ENCODE data around the gene PIK3C2A.

Gene PIK3C2A

DNA sequence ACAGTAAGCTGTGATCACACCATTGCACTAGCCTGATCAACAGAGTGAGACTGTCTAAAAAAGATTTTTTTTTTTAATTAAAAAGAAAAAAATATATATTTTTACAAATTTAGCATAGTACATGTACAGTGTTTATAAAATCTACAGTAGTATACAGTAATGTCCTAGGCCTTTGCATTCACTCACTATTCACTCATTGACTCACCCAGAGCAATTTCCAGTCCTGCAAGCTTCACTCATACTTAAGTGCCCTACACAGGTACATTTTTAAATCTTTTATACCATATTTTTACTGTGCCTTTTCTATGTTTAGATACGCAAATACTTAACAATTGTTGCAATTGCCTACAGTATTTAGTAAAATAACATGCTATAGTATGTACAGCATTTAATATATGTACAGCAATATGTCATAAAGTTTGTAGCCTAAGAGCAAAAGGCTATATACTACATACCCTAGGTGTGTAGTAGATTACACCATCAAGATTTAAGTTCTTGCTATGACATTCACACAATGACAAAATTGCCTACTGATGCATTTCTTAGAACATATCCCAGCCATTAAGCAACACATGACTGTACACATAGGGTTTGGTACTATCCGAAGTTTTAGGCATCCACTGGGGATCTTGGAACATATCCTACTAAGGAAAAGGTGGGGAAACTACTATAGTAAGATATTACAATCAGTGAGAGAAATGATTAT is 22.8 kb downstream of the PIK3C2A start:
- TF ChIP-seq, protein P1, sequence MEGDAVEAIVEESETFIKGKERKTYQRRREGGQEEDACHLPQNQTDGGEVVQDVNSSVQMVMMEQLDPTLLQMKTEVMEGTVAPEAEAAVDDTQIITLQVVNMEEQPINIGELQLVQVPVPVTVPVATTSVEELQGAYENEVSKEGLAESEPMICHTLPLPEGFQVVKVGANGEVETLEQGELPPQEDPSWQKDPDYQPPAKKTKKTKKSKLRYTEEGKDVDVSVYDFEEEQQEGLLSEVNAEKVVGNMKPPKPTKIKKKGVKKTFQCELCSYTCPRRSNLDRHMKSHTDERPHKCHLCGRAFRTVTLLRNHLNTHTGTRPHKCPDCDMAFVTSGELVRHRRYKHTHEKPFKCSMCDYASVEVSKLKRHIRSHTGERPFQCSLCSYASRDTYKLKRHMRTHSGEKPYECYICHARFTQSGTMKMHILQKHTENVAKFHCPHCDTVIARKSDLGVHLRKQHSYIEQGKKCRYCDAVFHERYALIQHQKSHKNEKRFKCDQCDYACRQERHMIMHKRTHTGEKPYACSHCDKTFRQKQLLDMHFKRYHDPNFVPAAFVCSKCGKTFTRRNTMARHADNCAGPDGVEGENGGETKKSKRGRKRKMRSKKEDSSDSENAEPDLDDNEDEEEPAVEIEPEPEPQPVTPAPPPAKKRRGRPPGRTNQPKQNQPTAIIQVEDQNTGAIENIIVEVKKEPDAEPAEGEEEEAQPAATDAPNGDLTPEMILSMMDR (IDR thresholded peaks at IDR 0.05; ENCODE audit: low read depth, low read length) = no peak
- no peak for DNase-seq (ENCODE audit: extremely low read depth, low read depth)

DNA sequence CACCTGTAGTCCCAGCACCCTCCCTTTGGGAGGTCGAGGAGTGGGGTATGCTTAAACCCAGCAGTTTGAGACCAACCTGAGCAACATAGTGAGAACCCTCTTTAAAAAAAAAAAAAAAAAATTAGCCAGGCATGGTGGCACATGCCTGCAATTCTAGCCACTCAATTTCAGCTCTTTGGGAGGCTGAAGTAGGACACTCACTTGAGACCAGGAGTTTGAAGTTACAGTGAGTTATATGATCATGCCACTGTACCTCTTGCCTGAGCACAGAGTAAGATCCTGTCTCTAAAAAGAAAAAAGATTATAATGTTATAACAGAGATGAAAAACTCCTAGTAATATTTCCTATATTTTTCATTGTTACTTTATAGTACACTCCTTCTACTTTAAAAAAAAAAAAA is 23.9 kb downstream of the PIK3C2A start:
- no peak for DNase-seq (ENCODE audit: extremely low read depth, low read depth)
- TF ChIP-seq, protein P1 (IDR thresholded peaks at IDR 0.05; ENCODE audit: low read depth, low read length) = no peak

DNA sequence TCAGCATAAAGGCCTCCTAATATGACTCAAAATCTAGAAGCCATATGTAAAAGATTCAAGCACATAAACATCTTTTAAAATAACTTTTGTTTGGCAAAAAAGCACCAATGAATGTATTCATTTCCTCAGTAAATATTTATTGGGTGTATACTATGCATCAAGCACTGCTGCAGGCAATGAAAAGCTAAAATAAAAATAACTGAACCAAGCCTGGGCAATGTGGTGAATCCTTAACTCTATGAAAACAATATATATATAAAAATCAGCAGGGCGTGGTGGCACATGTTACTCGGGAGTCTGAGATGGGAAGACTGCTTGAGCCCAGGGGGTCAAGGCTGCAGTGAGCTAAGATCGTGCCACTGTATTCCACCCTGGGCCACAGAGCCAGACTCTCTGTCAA is 27.8 kb downstream of the PIK3C2A start:
- TF ChIP-seq, protein P1 (IDR thresholded peaks at IDR 0.05; ENCODE audit: low read depth, low read length) = no peak
- no peak for DNase-seq (ENCODE audit: extremely low read depth, low read depth)

DNA sequence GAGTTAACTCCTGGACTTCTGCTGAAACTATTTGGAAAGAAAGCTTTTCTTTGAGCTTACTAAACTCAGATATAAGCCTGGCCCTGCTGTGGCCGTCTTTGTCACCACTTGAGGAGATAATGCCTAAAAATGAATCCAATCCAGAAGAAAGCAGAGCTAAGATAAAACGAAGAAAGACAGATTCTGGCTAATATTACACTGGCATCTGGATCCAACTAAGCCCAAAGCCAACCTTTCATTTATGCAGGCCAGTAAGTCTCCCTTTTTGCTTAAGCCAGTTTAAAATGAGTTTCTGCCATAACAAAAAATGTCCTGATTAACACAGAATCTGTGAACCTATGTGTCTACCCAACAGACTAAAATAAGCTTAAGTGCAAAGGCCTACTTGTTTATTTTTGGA is 34.5 kb downstream of the PIK3C2A start:
- no peak for DNase-seq (ENCODE audit: extremely low read depth, low read depth)
- TF ChIP-seq, protein P1 (IDR thresholded peaks at IDR 0.05; ENCODE audit: low read depth, low read length) = no peak

DNA sequence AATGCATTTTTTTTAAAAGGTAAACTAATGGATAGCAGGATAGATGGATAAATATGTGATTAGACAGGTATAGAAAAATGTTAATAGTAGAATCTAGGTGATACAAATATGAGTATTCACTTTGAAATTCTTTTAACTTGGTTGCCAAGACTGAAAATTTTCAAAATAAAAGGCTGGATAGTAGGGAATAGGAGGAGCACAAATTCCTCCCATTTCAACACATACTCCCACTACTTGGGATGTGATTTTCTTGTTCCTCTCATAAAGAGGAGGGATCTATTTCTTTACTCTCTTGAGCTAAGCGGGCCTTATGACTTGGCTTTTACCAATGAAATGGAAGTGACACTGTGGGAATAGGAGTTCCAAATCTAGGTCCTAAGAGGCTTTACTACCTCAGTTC is 35.9 kb downstream of the PIK3C2A start:
- TF ChIP-seq, protein P1 (IDR thresholded peaks at IDR 0.05; ENCODE audit: low read depth, low read length) = no peak
- no peak for DNase-seq (ENCODE audit: extremely low read depth, low read depth)

DNA sequence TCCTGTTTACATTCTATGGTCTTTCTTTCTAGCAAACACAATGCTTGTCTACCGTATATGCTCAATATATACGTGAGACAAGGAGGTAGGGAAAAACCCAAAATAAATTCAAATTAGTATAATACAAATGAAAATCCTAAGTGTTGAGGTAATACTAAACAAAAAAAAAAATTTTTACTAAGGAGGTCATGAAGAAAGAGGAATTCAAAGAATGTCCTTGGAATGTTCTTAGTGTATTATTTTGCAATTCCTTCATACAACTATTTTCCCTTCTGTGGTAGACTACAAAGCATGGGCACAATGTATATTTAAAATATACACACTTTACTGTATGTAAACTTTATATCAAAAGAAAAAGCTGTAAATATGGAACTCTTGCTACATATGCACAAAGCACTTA is 36.4 kb downstream of the PIK3C2A start:
- no peak for DNase-seq (ENCODE audit: extremely low read depth, low read depth)
- TF ChIP-seq, protein P1 (IDR thresholded peaks at IDR 0.05; ENCODE audit: low read depth, low read length) = no peak

DNA sequence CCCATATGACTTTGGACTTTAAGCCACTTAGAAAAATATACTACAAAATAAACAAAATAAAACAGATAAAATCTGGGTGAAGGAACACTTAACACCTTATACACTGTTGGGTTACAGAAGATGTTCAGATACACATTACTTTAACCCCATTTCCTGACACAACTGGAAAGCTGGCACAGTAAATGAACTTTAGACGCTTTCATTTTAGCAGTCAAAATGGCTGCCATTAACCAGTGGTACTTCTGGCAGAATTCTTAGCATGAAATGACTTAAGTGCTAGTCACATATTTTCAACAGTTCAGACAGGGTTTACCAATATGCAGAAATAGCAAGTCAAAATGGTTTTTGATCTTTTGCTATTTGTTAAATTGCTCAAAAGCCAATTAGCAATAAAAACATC is 37.9 kb downstream of the PIK3C2A start:
- TF ChIP-seq, protein P1 (IDR thresholded peaks at IDR 0.05; ENCODE audit: low read depth, low read length) = no peak
- no peak for DNase-seq (ENCODE audit: extremely low read depth, low read depth)
